ENCODE results near the gene UGT1A8.

UGT1A8 gene

DNA sequence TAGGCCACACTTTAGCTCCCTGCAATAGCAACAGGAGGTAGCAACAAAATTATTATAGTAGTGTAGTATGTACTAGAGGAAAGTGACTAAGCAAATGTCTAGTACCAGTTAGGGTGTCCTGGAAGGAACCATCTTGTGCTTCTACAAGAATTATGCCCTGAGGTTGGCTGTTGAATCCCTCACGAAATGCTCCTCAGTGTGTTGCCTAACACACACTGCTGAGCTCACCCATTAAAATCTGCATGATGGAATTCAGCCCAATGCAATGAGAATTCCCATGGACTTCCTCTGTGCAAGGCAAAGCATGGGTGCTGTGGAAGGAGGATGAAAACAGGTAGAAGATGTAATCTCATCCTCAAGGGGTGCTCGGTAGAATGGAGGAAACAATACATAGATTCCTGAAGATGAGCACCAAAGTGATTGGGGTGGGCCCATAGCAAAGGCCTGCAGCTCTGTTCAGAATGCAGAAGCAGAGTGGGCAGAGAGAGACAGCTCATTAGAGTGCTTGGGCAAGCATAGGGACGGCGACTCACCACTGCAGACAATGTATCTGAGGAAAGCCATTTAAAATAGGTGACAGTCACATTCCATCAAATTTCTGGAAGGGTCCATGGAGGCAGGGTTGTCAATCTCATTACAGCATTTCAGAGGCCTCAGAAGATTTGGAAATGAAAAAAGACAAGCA is 63.1 kb downstream of the UGT1A8 start:
- no peak overlapping the region for H3K4me2 ChIP-seq (ENCODE audit: low read length)
- H2AFZ ChIP-seq (ENCODE audit: low read depth, low read length): no peak overlapping the region
- no peaks in the 10 kb centered on the region for H3K4me1 ChIP-seq (ENCODE audit: low read length)
- H3K36me3 ChIP-seq (replicated peaks; ENCODE audit: low read depth, low read length): no peaks in the 10 kb centered on the region
- H4K20me1 ChIP-seq (ENCODE audit: insufficient read depth, low read length): no peaks in the 10 kb centered on the region
- no peaks in the 10 kb centered on the region for H3K27me3 ChIP-seq (ENCODE audit: low read depth, low read length)
- H3K27ac ChIP-seq (ENCODE audit: low read length): no peak overlapping the region
- no peak overlapping the region for H3K4me3 ChIP-seq (ENCODE audit: low read length)
- H3K79me2 ChIP-seq (ENCODE audit: low read length): no peaks in the 10 kb centered on the region
- no peaks in the 10 kb centered on the region for H3K9me3 ChIP-seq (ENCODE audit: insufficient read depth, low read length)
- no peak overlapping the region for H3K9ac ChIP-seq (ENCODE audit: low read length)
- no peak for TF ChIP-seq EZH2phosphoT487 (IDR thresholded peaks at IDR 0.05; ENCODE audit: low read depth)
- TF ChIP-seq, protein P1, sequence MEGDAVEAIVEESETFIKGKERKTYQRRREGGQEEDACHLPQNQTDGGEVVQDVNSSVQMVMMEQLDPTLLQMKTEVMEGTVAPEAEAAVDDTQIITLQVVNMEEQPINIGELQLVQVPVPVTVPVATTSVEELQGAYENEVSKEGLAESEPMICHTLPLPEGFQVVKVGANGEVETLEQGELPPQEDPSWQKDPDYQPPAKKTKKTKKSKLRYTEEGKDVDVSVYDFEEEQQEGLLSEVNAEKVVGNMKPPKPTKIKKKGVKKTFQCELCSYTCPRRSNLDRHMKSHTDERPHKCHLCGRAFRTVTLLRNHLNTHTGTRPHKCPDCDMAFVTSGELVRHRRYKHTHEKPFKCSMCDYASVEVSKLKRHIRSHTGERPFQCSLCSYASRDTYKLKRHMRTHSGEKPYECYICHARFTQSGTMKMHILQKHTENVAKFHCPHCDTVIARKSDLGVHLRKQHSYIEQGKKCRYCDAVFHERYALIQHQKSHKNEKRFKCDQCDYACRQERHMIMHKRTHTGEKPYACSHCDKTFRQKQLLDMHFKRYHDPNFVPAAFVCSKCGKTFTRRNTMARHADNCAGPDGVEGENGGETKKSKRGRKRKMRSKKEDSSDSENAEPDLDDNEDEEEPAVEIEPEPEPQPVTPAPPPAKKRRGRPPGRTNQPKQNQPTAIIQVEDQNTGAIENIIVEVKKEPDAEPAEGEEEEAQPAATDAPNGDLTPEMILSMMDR (IDR thresholded peaks at IDR 0.05; ENCODE audit: low read depth, low read length): no peak

DNA sequence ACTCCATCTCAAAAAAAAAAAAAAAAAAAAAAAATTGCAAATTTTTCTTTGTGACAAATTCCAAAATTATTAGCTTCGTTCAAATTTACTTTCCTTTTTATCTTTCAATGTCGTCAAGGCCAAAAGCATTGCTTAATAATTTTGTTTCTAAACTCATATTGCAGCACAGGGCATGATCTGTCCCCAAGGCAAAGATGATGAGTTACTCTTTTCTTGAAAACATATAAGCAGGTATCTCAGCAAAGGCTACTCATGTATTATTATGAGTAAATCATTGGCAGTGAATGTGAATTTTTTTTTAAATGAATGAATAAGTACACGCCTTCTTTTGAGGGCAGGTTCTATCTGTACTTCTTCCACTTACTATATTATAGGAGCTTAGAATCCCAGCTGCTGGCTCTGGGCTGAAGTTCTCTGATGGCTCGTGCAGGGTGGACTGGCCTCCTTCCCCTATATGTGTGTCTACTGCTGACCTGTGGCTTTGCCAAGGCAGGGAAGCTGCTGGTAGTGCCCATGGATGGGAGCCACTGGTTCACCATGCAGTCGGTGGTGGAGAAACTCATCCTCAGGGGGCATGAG is 64.2 kb downstream of the UGT1A8 start, which contains the start of gene UGT1A7:
UGT1A7 (plus strand) TSS at position 381 of the 579 bp plus-strand sequence; CDS start at position 418, 37 bp downstream.
- H3K79me2 ChIP-seq (ENCODE audit: low read length): no peaks in the 10 kb centered on the region
- no peaks in the 10 kb centered on the region for H3K9me3 ChIP-seq (ENCODE audit: insufficient read depth, low read length)
- H3K4me3 ChIP-seq (ENCODE audit: low read length): no peak within 1 kb of the TSS
- H2AFZ ChIP-seq (ENCODE audit: low read depth, low read length): no peak within 1 kb of the TSS
- TF ChIP-seq EZH2phosphoT487 (IDR thresholded peaks at IDR 0.05; ENCODE audit: low read depth): no peak
- TF ChIP-seq, protein P1 (IDR thresholded peaks at IDR 0.05; ENCODE audit: low read depth, low read length): no peak
- H3K27ac ChIP-seq (ENCODE audit: low read length): no peak within 1 kb of the TSS
- H3K27me3 ChIP-seq (ENCODE audit: low read depth, low read length): no peaks in the 10 kb centered on the region
- H3K4me2 ChIP-seq (ENCODE audit: low read length): no peak within 1 kb of the TSS
- no peaks in the 10 kb centered on the region for H3K4me1 ChIP-seq (ENCODE audit: low read length)
- H4K20me1 ChIP-seq (ENCODE audit: insufficient read depth, low read length): no peaks in the 10 kb centered on the region
- H3K9ac ChIP-seq (ENCODE audit: low read length): no peak within 1 kb of the TSS
- no peaks in the 10 kb centered on the region for H3K36me3 ChIP-seq (replicated peaks; ENCODE audit: low read depth, low read length)

DNA sequence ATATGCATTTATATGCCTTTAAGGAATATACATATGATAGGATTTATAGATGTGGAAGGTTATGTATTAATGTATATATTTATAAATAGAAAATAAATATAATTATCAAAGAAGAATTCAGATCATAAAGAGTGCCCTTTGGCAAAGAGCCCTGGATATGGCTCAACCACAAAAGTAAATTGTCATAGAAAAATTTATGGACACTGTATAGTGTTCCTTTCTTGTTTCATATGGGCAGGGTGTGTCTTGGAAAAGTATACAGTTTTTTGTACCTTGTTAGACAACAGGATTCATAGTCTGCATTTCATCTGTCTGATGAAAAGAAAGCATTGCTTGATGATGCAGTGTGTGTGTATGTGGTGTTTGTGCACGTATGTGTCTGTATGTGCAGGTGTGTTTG is 67.2 kb downstream of the UGT1A8 start:
- Histone ChIP-seq H3K4me2 (ENCODE audit: low read length) (no peak overlapping the region), H4K20me1 (ENCODE audit: insufficient read depth, low read length) (no peaks in the 10 kb centered on the region), H2AFZ (ENCODE audit: low read depth, low read length) (no peak overlapping the region), H3K27me3 (ENCODE audit: low read depth, low read length) (no peaks in the 10 kb centered on the region), H3K9me3 (ENCODE audit: insufficient read depth, low read length) (no peaks in the 10 kb centered on the region), H3K4me1 (ENCODE audit: low read length) (no peaks in the 10 kb centered on the region), H3K27ac (ENCODE audit: low read length) (no peak overlapping the region), H3K36me3 (replicated peaks; ENCODE audit: low read depth, low read length) (no peaks in the 10 kb centered on the region), H3K79me2 (ENCODE audit: low read length) (no peaks in the 10 kb centered on the region), H3K9ac (ENCODE audit: low read length) (no peak overlapping the region), H3K4me3 (ENCODE audit: low read length) (no peak overlapping the region)
- TF ChIP-seq, protein P1 (IDR thresholded peaks at IDR 0.05; ENCODE audit: low read depth, low read length): no peak
- TF ChIP-seq EZH2phosphoT487 (IDR thresholded peaks at IDR 0.05; ENCODE audit: low read depth): no peak

DNA sequence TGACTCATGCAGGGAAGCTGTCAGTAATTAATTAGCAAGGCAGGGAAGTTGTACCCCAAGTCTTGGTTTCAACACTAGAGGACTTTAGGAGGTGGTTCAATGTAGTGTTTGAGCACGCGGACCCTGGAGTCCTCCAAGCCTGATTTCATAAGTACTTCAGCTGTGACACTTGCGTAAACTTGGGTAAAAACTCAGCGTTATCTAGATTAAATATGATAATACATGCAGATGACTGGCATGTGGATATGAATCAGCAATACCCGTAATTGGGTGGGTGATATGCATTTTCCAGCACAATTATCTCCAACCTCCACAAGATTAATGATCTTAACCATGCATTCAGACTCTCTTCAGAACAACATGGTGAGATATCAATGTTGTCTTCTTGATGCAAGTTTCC is 69.5 kb downstream of the UGT1A8 start:
- Histone ChIP-seq H3K4me2 (ENCODE audit: low read length) (no peak overlapping the region), H4K20me1 (ENCODE audit: insufficient read depth, low read length) (no peaks in the 10 kb centered on the region), H3K27me3 (ENCODE audit: low read depth, low read length) (no peaks in the 10 kb centered on the region), H3K9ac (ENCODE audit: low read length) (no peak overlapping the region), H3K79me2 (ENCODE audit: low read length) (no peaks in the 10 kb centered on the region), H3K4me1 (ENCODE audit: low read length) (no peaks in the 10 kb centered on the region), H3K36me3 (replicated peaks; ENCODE audit: low read depth, low read length) (no peaks in the 10 kb centered on the region), H3K9me3 (ENCODE audit: insufficient read depth, low read length) (no peaks in the 10 kb centered on the region), H2AFZ (ENCODE audit: low read depth, low read length) (no peak overlapping the region), H3K27ac (ENCODE audit: low read length) (no peak overlapping the region), H3K4me3 (ENCODE audit: low read length) (no peak overlapping the region)
- TF ChIP-seq, protein P1 (IDR thresholded peaks at IDR 0.05; ENCODE audit: low read depth, low read length): no peak
- TF ChIP-seq EZH2phosphoT487 (IDR thresholded peaks at IDR 0.05; ENCODE audit: low read depth): no peak

Data from OCI-LY3 (cell line).